H9 (cell line): Measurements from ENCODE around the gene DNAH8. TPM values are rescaled to one million over a fixed set of nuclear protein-coding genes. Genes with fewer than 3 reads are reported as not detected.

Experiments used
- DNase-seq: peaks from one replicate; pipeline ENCODE4 v3.0.0-alpha.2; 2017
- H2AFZ ChIP-seq: one replicate; pipeline ENCODE4 v1.6.1; 2013; ENCODE audit warnings: mild to moderate bottlenecking, low read length, control low read depth, moderate library complexity
- H2AK5ac ChIP-seq: 2 replicates; pipeline ENCODE4 v1.6.1; 2013; ENCODE audit warnings: low read length, control low read depth, mixed read lengths; ENCODE audit not compliant: insufficient read length
- H2BK120ac ChIP-seq: one replicate; pipeline ENCODE4 v1.6.1; 2013; ENCODE audit warnings: low read depth, mild to moderate bottlenecking, low read length, control low read depth, inconsistent platforms; ENCODE audit not compliant: poor library complexity, severe bottlenecking
- H2BK12ac ChIP-seq: 2 replicates; pipeline ENCODE4 v1.6.1; 2013; ENCODE audit warnings: low read length, control low read depth, mixed read lengths, low read depth; ENCODE audit not compliant: insufficient read length
- H2BK15ac ChIP-seq: 2 replicates; pipeline ENCODE4 v1.6.1; 2013; ENCODE audit warnings: low read depth, low read length, control low read depth
- H2BK20ac ChIP-seq: one replicate; pipeline ENCODE4 v1.6.1; 2013; ENCODE audit warnings: low read depth, mild to moderate bottlenecking, low read length, control low read depth, inconsistent platforms; ENCODE audit not compliant: poor library complexity, severe bottlenecking
- H2BK5ac ChIP-seq: 2 replicates; pipeline ENCODE4 v1.6.1; 2013; ENCODE audit warnings: low read length, control low read depth, mixed read lengths; ENCODE audit not compliant: insufficient read length
- H3K14ac ChIP-seq: 2 replicates; pipeline ENCODE4 v1.6.1; 2013; ENCODE audit warnings: low read length, control low read depth; ENCODE audit not compliant: insufficient read depth
- H3K18ac ChIP-seq: 2 replicates; pipeline ENCODE4 v1.6.1; 2013; ENCODE audit warnings: low read depth, mild to moderate bottlenecking, mixed read lengths, low read length, control low read depth; ENCODE audit not compliant: insufficient read length
- H3K23ac ChIP-seq: 2 replicates; pipeline ENCODE4 v1.6.1; 2013; ENCODE audit warnings: low read length, control low read depth, mixed read lengths, low read depth; ENCODE audit not compliant: insufficient read length
- H3K23me2 ChIP-seq: 2 replicates; pipeline ENCODE4 v1.6.1; 2013; ENCODE audit warnings: low read depth, mild to moderate bottlenecking, mixed read lengths, low read length, control low read depth; ENCODE audit not compliant: insufficient read length, poor library complexity, severe bottlenecking
- H3K27ac ChIP-seq: 2 replicates; pipeline ENCODE4 v1.5.1; 2013; ENCODE audit warnings: low read length, control low read depth, mixed read lengths, low read depth; ENCODE audit not compliant: insufficient read length
- H3K27me3 ChIP-seq: 2 replicates; pipeline ENCODE4 v1.6.1; 2013; ENCODE audit warnings: low read length, control low read depth, inconsistent platforms; ENCODE audit not compliant: insufficient read depth
- H3K4ac ChIP-seq: 2 replicates; pipeline ENCODE4 v1.6.1; 2013; ENCODE audit warnings: low read depth, mild to moderate bottlenecking, control low read depth, inconsistent platforms, low read length, moderate library complexity
- H3K4me1 ChIP-seq: 2 replicates; pipeline ENCODE4 v1.6.1; 2013; ENCODE audit warnings: low read length, control low read depth, inconsistent platforms; ENCODE audit not compliant: insufficient read depth
- H3K4me2 ChIP-seq: 2 replicates; pipeline ENCODE4 v1.6.1; 2013; ENCODE audit warnings: low read length, control low read depth, mixed read lengths; ENCODE audit not compliant: insufficient read length, insufficient read depth
- H3K56ac ChIP-seq: 2 replicates; pipeline ENCODE4 v1.6.1; 2013; ENCODE audit warnings: low read depth, mild to moderate bottlenecking, mixed read lengths, low read length, control low read depth; ENCODE audit not compliant: insufficient read length
- H3K79me1 ChIP-seq: 2 replicates; pipeline ENCODE4 v1.6.1; 2013; ENCODE audit warnings: low read depth, mild to moderate bottlenecking, moderate library complexity, low read length, control low read depth, inconsistent platforms; ENCODE audit not compliant: insufficient read depth, poor library complexity, severe bottlenecking
- H3K79me2 ChIP-seq: 2 replicates; pipeline ENCODE4 v1.6.1; 2013; ENCODE audit warnings: low read length, control low read depth, inconsistent platforms; ENCODE audit not compliant: insufficient read depth
- H3K9ac ChIP-seq: 2 replicates; pipeline ENCODE4 v1.6.1; 2013; ENCODE audit warnings: low read length, control low read depth, mixed read lengths; ENCODE audit not compliant: insufficient read length; ENCODE audit errors: extremely low read depth
- H3K9me3 ChIP-seq: one replicate; pipeline ENCODE4 v1.6.1; 2013; ENCODE audit warnings: low read depth, low read length, inconsistent platforms; ENCODE audit not compliant: control insufficient read depth
- H3T11ph ChIP-seq: one replicate; pipeline ENCODE4 v1.6.1; 2013; ENCODE audit warnings: mild to moderate bottlenecking, low read length, control low read depth, inconsistent platforms
- H4K20me1 ChIP-seq: one replicate; pipeline ENCODE4 v1.6.1; 2013; ENCODE audit not compliant: control insufficient read depth, insufficient read length, insufficient read depth
- H4K5ac ChIP-seq: 2 replicates; pipeline ENCODE4 v1.6.1; 2013; ENCODE audit warnings: low read depth, mild to moderate bottlenecking, mixed read lengths, low read length, control low read depth; ENCODE audit not compliant: insufficient read length
- H4K8ac ChIP-seq: replicated peaks from 2 replicates; pipeline ENCODE4 v1.6.1; 2013; ENCODE audit warnings: low read length, control low read depth, mixed read lengths, low read depth; ENCODE audit not compliant: insufficient read length
- H4K91ac ChIP-seq: 2 replicates; pipeline ENCODE4 v1.6.1; 2013; ENCODE audit warnings: low read depth, mild to moderate bottlenecking, moderate library complexity, mixed read lengths, low read length, control low read depth; ENCODE audit not compliant: insufficient read length
- H3K27ac Mint-ChIP-seq, 3 experiments: 2 replicates in 2 of 3; 3 replicates in 1 of 3; pipeline ENCODE4 v1.8.0; 2020 to 2021; ENCODE audit warnings: mixed read lengths in 3 of 3, mild to moderate bottlenecking in 1 of 3, moderate library complexity in 1 of 3
- H3K27me3 Mint-ChIP-seq: 2 replicates; pipeline ENCODE4 v1.8.0; 2021; ENCODE audit warnings: low read depth, mild to moderate bottlenecking, moderate library complexity, mixed read lengths
- H3K36me3 Mint-ChIP-seq, 3 experiments: 2 replicates in 2 of 3; 3 replicates in 1 of 3; pipeline ENCODE4 v1.8.0; 2020 to 2021; ENCODE audit warnings: low read depth in 3 of 3, mixed read lengths in 3 of 3; ENCODE audit not compliant: insufficient read depth in 1 of 3
- H3K4me1 Mint-ChIP-seq, 2 experiments: 2 replicates each; pipeline ENCODE4 v1.8.0; 2020; ENCODE audit warnings: mixed read lengths in 2 of 2
- H3K4me3 Mint-ChIP-seq, 2 experiments: 2 replicates in 1 of 2; 3 replicates in 1 of 2; pipeline ENCODE4 v1.8.0; 2020 to 2021; ENCODE audit warnings: mild to moderate bottlenecking in 2 of 2, mixed read lengths in 2 of 2, moderate library complexity in 1 of 2
- H3K9me3 Mint-ChIP-seq, 2 experiments: 2 replicates in 1 of 2; 3 replicates in 1 of 2; pipeline ENCODE4 v1.8.0; 2020; ENCODE audit warnings: mild to moderate bottlenecking in 2 of 2, mixed read lengths in 2 of 2, moderate library complexity in 1 of 2
- CTCF ChIP-seq: fragments of 200-600 bp; sonication (generic); conservative IDR thresholded peaks from 3 replicates; pipeline ENCODE4 v1.8.0; 2021; ENCODE audit warnings: antibody characterized with exemption, mild to moderate bottlenecking
- WGBS: extraction: QIAGEN DNeasy Blood & Tissue Kit; methylation state at CpG from one replicate; pipeline ENCODE4 v1.1.7; 2013; ENCODE audit warnings: missing lambda C conversion rate, low lambda C conversion rate, mixed read lengths; ENCODE audit not compliant: insufficient read length; ENCODE audit errors: extremely low coverage; 5-methylcytosine and 5-hydroxymethylcytosine counted together
- total RNA-seq: library from RNA; stranded (reverse); gene quantifications from 2 replicates; pipeline ENCODE4 v1.2.1, GENCODE V29; 2021

DNAH8 gene
- total RNA-seq, 1 experiment from 2014 or later, result not detected

- no CpG with 5 or more reads among the region's 6 CpGs for WGBS
Observed at GRCh38 chr6:39037707-39038106, 322.6 kb downstream of the DNAH8 start.

More at GRCh38 chr6:39037707-39038106, 322.6 kb downstream of the DNAH8 start:
- no peaks in the 10 kb centered on the region for H3K4me1 ChIP-seq
- H2BK20ac ChIP-seq, result no peak overlapping the region
- no peak overlapping the region for H4K5ac ChIP-seq
- peaks cover 14 to 19% of the 10 kb centered on the region in 2 experiments for H3K4me1 Mint-ChIP-seq
- no peak overlapping the region for H2BK5ac ChIP-seq
- H4K20me1 ChIP-seq, result no peaks in the 10 kb centered on the region
- H2BK12ac ChIP-seq, result no peak overlapping the region
- H3K36me3 Mint-ChIP-seq, result no peaks in the 10 kb centered on the region
- no peak overlapping the region for H2AFZ ChIP-seq
- H3K14ac ChIP-seq, result no peak overlapping the region; the same call in 1 of the 2 replicates
- no peaks in the 10 kb centered on the region; the same call in 1 of the 2 replicates for H3K27me3 ChIP-seq
- H3K27ac ChIP-seq, result no peak overlapping the region
- no peak overlapping the region; a peak in 1 of 7 replicates for H3K27ac Mint-ChIP-seq
- H4K8ac ChIP-seq, result no peak overlapping the region
- H2AK5ac ChIP-seq, result no peak overlapping the region
- no peak overlapping the region for H2BK120ac ChIP-seq
- no peak overlapping the region for H3K4me3 Mint-ChIP-seq
- H3K18ac ChIP-seq, result no peak overlapping the region
- no peak overlapping the region for H3K56ac ChIP-seq
- H3K79me1 ChIP-seq, result no peaks in the 10 kb centered on the region
- no peak for TF ChIP-seq CTCF
- H3T11ph ChIP-seq, result no peak overlapping the region
- DNase-seq, result no peak
- H3K4me2 ChIP-seq, result no peak overlapping the region
- no peak overlapping the region for H4K91ac ChIP-seq
- no peak overlapping the region for H3K23ac ChIP-seq
- no peak overlapping the region for H3K9ac ChIP-seq
- H3K9me3 Mint-ChIP-seq, result no peaks in the 10 kb centered on the region
- H3K27me3 Mint-ChIP-seq, result peaks cover 77% of the 10 kb centered on the region
- H2BK15ac ChIP-seq, result no peak overlapping the region
- no peak overlapping the region for H3K4ac ChIP-seq
- no peaks in the 10 kb centered on the region for H3K79me2 ChIP-seq
- H3K9me3 ChIP-seq, result no peaks in the 10 kb centered on the region
- H3K23me2 ChIP-seq, result no peaks in the 10 kb centered on the region
